Measurements from ENCODE around the gene SEPTIN8.

Gene SEPTIN8, protein sequence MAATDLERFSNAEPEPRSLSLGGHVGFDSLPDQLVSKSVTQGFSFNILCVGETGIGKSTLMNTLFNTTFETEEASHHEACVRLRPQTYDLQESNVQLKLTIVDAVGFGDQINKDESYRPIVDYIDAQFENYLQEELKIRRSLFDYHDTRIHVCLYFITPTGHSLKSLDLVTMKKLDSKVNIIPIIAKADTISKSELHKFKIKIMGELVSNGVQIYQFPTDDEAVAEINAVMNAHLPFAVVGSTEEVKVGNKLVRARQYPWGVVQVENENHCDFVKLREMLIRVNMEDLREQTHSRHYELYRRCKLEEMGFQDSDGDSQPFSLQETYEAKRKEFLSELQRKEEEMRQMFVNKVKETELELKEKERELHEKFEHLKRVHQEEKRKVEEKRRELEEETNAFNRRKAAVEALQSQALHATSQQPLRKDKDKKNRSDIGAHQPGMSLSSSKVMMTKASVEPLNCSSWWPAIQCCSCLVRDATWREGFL

GRCh38 chr5:132777209-132778069 is at the start of gene SEPTIN8:
TSS of gene SEPTIN8 (minus strand) at chr5:132777239. CDS start at chr5:132777137, 102 bp downstream.
- peak; percentile 13 for DNase-seq

GRCh38 chr5:132826424-132827082 is 49.5 kb upstream of the SEPTIN8 start:
- DNase-seq: no peak

DNA sequence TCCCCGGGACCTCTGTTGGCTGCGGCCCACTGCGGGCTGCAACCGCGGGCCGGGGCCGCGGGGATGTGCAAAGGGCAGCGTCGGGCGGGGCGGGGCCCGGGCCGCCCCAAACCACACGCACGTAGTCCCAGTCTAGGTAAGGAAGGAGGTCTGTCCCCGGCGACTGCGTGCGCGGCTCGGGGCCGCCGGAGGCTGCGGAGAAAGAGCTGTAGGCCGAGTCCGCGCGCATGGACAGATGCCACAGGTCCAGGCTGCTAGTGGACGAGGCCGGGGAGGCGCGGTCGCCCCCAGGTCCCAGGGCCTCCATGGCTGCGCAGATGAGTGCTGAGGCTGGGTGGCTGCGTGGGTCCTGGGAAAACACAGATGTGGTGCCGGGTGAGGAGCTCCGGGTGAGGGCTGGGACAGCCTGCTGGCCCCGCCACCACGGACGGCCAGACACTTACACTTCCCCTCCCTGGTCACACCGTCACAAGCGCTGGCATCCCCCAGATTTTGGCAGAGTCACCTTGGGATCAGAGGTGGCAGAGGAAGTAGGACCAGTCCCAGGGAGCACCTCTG is 48.9 kb upstream of the SEPTIN8 start:
- DNase-seq: no peak

DNA sequence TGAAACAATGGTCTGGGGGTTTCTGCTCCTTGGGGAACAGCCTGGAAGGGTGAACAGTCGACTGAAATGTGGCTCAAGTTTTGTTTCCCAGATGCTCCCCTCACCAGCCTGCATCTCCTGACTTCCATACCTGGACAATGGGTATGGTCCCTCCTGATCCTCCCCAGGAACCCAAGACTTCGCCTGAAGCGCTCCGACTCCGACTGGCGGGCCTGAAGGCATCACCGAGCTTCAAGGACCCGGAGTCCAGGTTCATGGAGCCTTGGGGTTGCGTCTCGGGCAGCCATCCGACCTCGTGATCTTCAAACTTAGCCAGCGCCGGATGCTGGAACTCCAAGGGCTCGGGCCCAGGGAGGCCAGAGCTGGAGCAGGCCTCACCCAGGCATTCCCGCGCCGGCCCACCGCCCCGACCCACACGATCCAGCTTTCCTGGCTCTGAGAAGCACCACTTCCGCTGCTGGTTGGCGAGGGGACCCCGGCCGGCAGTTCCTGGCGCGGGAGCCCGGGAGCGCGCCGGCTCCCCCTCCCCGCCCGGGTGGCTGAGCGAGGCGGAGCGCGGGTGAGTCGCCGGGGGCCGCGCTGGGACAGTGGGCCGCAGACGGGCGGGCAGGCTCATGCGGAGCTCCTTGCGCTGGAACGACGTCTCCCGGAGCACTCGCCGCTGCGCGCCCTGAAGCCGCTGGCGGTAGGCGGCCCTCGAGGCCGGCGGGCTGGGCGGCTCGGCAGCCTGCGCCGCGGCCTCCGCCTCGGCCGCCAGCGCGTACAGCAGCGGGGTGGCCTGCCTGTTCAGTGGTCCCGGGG is 48.2 kb upstream of the SEPTIN8 start:
- no peak for DNase-seq

DNA sequence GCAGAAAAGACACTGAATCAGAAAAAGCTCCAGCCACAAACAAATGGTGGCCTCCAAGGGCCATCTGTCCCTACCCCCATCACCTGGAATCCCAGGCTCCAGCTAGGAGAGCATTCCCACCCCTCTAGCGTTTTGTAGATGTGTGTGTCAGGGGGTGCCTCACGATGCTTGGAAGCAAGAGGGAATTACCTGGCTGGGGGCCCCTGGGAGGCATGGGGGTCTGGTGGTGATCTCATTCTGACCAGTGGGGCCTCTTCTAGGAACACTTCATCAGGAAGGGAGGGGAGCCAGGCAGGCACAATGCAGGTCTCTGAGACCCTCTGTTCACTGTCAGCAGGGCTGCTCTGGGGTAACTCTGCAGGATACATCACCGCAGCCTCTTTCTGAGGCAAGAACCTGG is 47.4 kb upstream of the SEPTIN8 start:
- no peak for DNase-seq

GRCh38 chr5:132823481-132824050 is 46.5 kb upstream of the SEPTIN8 start:
- DNase-seq: no peak

- peak; percentile 81 for DNase-seq
Observed at GRCh38 chr5:132822650-132823480, 45.8 kb upstream of the SEPTIN8 start.

GRCh38 chr5:132821791-132822190 is 44.8 kb upstream of the SEPTIN8 start:
- peak; percentile 26 for DNase-seq

DNA sequence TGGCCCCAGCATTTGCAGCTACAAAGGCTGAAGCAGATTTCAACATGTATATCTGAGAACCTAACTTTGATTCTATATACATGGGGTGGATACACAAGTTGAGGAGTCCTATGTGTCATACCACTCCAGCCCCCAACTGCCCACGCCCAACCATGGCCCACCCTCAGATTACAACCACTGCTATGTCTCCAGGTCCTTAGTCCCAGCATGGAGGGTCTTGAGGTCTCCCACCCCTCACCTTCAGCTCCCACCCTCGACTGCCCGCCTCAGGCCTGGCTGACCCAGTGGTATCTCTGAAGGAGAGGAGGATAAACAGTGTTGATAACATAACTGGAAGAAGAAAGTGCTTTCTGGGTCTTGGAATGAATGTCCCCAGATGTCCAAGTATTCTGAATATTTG is 44.3 kb upstream of the SEPTIN8 start:
- DNase-seq: no peak

DNA sequence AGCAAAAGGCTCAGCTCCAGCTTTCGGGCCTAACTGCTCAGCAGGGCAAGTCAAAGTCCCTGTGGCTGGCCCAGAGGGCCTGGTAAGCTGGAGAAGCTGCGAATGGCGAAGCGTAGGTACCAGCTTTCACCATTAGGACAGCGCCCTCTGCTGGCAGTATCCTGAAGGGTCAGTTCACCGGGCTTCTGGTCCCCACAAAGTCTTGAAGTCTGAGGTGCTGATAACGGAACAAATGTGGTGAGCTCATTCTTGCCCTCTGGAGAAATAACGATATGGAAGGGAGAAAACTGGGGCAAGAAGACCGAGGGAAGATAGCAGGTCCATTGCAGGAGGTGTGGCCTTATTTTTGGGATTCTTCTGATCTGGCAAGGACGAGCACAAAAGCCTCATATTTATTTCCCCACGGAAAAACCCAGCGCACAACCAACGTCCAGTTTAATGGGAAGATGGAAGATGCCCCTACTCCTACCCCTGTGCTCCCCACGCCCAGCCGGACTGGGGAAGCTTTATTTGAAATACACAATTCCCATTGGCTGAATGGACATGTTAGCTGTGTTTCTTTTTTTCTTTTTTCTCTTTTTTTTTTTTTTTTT is 43.2 kb upstream of the SEPTIN8 start:
- DNase-seq: peak; percentile 83

DNA sequence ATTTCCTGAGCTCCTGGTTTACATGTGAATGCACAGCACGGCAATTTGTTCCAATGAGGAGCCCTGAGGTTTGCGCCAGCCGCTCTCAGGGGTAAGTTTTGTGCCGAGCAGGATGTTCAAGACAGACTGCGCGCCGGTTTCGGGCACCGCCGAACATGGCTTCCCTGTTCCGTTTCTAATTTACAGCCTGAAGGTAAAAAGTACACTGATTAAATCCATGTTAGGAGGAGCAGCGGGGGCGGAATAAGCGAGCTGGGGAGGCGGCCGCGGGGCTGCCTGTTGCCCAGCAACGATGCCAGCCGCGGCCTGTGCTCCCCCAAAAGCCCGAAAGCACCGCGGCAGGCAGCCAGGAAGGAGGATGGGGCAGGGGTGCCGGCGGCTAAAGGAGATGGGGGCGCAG is 42.4 kb upstream of the SEPTIN8 start:
- no peak for DNase-seq

GRCh38 chr5:132817011-132817410 is 40.0 kb upstream of the SEPTIN8 start:
- no peak for DNase-seq

- DNase-seq: no peak
Observed at GRCh38 chr5:132816554-132816953, 39.5 kb upstream of the SEPTIN8 start.

DNA sequence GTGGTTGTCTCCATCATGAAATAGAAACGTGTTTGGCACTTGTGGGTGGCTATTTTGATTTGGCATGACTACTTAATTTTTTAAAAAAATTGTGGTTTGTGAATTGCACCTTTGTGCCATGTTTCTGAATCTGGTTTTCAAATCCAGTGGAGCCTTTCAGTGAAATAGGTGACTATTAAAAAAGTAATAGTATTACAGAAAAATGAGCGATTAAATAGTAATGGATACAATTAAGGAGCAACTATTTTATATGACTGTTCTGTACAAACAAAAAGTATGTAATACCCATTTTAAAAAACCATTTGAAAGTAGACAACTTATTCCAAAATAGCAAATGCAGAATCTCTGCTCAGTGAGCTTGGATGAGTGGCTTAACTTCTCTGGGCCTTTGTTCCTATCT is 39.0 kb upstream of the SEPTIN8 start:
- no peak for DNase-seq

DNA sequence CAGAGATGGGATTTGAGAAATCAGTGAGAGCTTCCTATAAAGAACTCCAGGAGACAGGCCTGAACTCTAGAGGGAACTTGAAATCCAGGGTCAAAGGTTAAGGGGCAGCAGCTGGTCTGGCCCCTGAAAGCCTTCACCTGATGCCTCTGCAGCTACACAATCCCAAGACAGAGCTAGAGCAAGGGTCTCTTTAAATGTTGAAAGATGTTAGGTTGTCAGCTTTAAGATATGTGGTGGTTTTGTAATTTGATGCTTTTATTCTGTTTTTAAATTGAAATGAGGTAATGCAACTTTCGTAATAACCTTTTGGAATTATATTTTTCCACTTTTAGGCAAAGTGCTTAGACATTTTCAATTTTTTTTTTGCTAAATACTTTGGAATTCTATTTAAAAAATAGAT is 38.4 kb upstream of the SEPTIN8 start:
- DNase-seq: no peak

DNA sequence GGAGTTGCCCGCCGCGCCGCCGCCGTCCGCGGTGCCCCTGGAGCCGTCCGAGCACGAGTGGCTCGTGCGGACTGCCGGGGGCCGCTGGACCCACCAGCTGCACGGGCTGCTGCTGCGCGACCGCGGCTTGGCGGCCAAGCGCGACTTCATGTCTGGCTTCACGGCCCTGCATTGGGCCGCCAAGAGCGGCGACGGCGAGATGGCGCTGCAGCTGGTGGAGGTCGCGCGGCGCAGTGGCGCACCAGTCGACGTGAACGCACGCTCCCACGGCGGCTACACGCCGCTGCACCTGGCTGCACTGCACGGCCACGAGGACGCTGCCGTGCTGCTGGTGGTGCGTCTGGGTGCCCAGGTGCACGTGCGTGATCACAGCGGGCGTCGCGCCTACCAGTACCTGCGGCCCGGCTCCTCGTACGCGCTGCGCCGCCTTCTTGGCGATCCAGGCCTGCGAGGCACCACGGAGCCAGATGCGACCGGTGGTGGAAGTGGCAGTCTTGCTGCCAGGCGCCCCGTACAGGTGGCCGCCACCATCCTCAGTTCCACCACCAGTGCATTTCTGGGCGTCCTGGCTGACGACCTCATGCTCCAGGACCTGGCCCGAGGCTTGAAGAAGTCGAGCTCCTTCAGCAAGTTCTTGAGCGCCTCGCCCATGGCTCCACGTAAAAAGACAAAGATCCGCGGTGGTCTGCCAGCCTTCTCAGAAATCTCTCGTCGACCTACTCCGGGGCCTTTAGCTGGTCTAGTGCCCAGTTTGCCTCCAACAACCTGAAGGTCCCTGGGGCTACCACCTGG is 37.7 kb upstream of the SEPTIN8 start:
- no peak for DNase-seq

GRCh38 chr5:132813599-132814502 is 36.8 kb upstream of the SEPTIN8 start:
- DNase-seq: peak; percentile 9
